ENCODE results near the gene MFSD6L. TPM values are rescaled to one million over a fixed set of nuclear protein-coding genes. Genes with fewer than 3 reads are reported as not detected.

MFSD6L gene
- total RNA-seq, 1 experiment from 2014 or later: 2.1 TPM

GRCh38 chr17:8776881-8777280 lies 22.3 kb downstream of the MFSD6L start:
- no CpG with 5 or more reads among the region's 1 CpG for WGBS (ENCODE audit: extremely low coverage, insufficient read length, low lambda C conversion rate)

More at GRCh38 chr17:8776881-8777280, 22.3 kb downstream of the MFSD6L start:
- no peaks in the 10 kb centered on the region for H3K27me3 ChIP-seq (ENCODE audit: insufficient read depth, low read length)
- H2AK5ac ChIP-seq (ENCODE audit: insufficient read length, low read length): no peak overlapping the region
- no peak overlapping the region for H2BK20ac ChIP-seq (ENCODE audit: low read depth, low read length, poor library complexity, severe bottlenecking)
- no peaks in the 10 kb centered on the region for H3K79me1 ChIP-seq (ENCODE audit: insufficient read depth, low read depth, low read length, poor library complexity, severe bottlenecking)
- no peak overlapping the region for H4K8ac ChIP-seq (replicated peaks; ENCODE audit: insufficient read length, low read depth, low read length)
- no peak overlapping the region for H4K91ac ChIP-seq (ENCODE audit: insufficient read length, low read depth, low read length)
- H2BK120ac ChIP-seq (ENCODE audit: low read depth, low read length, poor library complexity, severe bottlenecking): no peak overlapping the region
- H4K20me1 ChIP-seq (ENCODE audit: control insufficient read depth, insufficient read depth, insufficient read length): no peaks in the 10 kb centered on the region
- H3K27ac ChIP-seq (ENCODE audit: insufficient read length, low read depth, low read length): no peak overlapping the region
- H3K4me2 ChIP-seq (ENCODE audit: insufficient read depth, insufficient read length, low read length): no peak overlapping the region
- no peak overlapping the region for H3K18ac ChIP-seq (ENCODE audit: insufficient read length, low read depth, low read length)
- H3K4ac ChIP-seq (ENCODE audit: low read depth, low read length): no peak overlapping the region
- H3K56ac ChIP-seq (ENCODE audit: insufficient read length, low read depth, low read length): no peak overlapping the region
- H3K9me3 ChIP-seq (ENCODE audit: control insufficient read depth, low read depth, low read length): no peaks in the 10 kb centered on the region
- Mint-ChIP-seq H3K4me3 (no peak overlapping the region), H3K4me1 (peaks cover 7 to 8% of the 10 kb centered on the region in 2 experiments; a peak in 3 of 4 replicates), H3K9me3 (no peaks in the 10 kb centered on the region), H3K27ac (no peak overlapping the region), H3K27me3 (ENCODE audit: low read depth) (peaks cover 3% of the 10 kb centered on the region; the same call in 1 of the 2 replicates), H3K36me3 (ENCODE audit: insufficient read depth in 1 of 3, low read depth in 3 of 3) (no peaks in the 10 kb centered on the region)
- no peak overlapping the region for H3K23ac ChIP-seq (ENCODE audit: insufficient read length, low read depth, low read length)
- H3K4me1 ChIP-seq (ENCODE audit: insufficient read depth, low read length): no peaks in the 10 kb centered on the region
- no peak overlapping the region for H4K5ac ChIP-seq (ENCODE audit: insufficient read length, low read depth, low read length)
- no peak overlapping the region for H3T11ph ChIP-seq (ENCODE audit: low read length)
- TF ChIP-seq CTCF (conservative IDR thresholded peaks at IDR 0.05): no peak
- no peak overlapping the region for H2AFZ ChIP-seq (ENCODE audit: low read length)
- H3K79me2 ChIP-seq (ENCODE audit: insufficient read depth, low read length): no peaks in the 10 kb centered on the region
- no peaks in the 10 kb centered on the region for H3K23me2 ChIP-seq (ENCODE audit: insufficient read length, low read depth, low read length, poor library complexity, severe bottlenecking)
- no peak overlapping the region for H2BK12ac ChIP-seq (ENCODE audit: insufficient read length, low read depth, low read length)
- H2BK5ac ChIP-seq (ENCODE audit: insufficient read length, low read length): no peak overlapping the region
- DNase-seq: no peak
- no peak overlapping the region for H2BK15ac ChIP-seq (ENCODE audit: low read depth, low read length)
- H3K9ac ChIP-seq (ENCODE audit: extremely low read depth, insufficient read length, low read length): no peak overlapping the region
- H3K14ac ChIP-seq (ENCODE audit: insufficient read depth, low read length): no peak overlapping the region
